Measurements from ENCODE around the gene FAIM2.

GRCh38 chr12:49929581-49929980, 25.9 kb upstream of the FAIM2 start:
- no peak for TF ChIP-seq CTCF (conservative IDR thresholded peaks at IDR 0.05 in 1 of 2, IDR thresholded peaks at IDR 0.05 in 1 of 2; ENCODE audit: extremely low read depth in 1 of 2, insufficient read depth in 1 of 2, low read depth in 1 of 2, low read length in 2 of 2)
- TF ChIP-seq EZH2 (IDR thresholded peaks at IDR 0.05; ENCODE audit: borderline replicate concordance, low read length), result no peak
